22Rv1 (cell line): ENCODE results near the gene CHKA.

Source experiments
- ZFX ChIP-seq: fragments of 450-650 bp; IDR thresholded peaks from 2 replicates; pipeline ENCODE4 v1.6.1; 2017; ENCODE audit warnings: antibody characterized with exemption, borderline replicate concordance
- TF ChIP-seq, protein P1 (sequence below): fragments of 450-650 bp; IDR thresholded peaks from 2 replicates; pipeline ENCODE4 v1.5.1; 2017; ENCODE audit warnings: mild to moderate bottlenecking

DNA sequence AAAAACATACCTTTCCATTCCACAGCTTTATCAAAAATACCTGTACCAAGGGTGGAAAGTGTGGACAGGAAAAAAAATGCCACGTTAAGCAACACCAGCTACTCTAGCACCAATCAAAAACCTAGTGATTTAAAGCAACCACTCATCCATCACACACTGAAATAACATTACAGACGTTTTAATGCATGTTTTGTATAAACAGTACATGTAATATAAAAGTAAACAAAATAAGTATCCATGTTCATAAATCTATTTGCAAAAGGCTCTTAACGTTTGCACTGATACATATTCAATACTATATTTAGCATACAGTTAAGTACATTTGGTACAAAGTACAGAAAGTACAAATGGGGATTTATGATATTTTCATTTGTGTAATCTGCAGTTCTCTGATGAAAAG is 38.7 kb downstream of the CHKA start:
- TF ChIP-seq, protein P1, sequence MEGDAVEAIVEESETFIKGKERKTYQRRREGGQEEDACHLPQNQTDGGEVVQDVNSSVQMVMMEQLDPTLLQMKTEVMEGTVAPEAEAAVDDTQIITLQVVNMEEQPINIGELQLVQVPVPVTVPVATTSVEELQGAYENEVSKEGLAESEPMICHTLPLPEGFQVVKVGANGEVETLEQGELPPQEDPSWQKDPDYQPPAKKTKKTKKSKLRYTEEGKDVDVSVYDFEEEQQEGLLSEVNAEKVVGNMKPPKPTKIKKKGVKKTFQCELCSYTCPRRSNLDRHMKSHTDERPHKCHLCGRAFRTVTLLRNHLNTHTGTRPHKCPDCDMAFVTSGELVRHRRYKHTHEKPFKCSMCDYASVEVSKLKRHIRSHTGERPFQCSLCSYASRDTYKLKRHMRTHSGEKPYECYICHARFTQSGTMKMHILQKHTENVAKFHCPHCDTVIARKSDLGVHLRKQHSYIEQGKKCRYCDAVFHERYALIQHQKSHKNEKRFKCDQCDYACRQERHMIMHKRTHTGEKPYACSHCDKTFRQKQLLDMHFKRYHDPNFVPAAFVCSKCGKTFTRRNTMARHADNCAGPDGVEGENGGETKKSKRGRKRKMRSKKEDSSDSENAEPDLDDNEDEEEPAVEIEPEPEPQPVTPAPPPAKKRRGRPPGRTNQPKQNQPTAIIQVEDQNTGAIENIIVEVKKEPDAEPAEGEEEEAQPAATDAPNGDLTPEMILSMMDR = no peak
- TF ChIP-seq ZFX = no peak
